GM18517 (cell line): ENCODE results near the gene URB2.

Experiments
- ATAC-seq: cut with Tn5 transposase; IDR thresholded peaks from one replicate; pipeline ENCODE4 v1.9.1; 2021; ENCODE audit warnings: mild to moderate bottlenecking, moderate library complexity; ENCODE audit not compliant: unreplicated experiment

The URB2 gene

DNA sequence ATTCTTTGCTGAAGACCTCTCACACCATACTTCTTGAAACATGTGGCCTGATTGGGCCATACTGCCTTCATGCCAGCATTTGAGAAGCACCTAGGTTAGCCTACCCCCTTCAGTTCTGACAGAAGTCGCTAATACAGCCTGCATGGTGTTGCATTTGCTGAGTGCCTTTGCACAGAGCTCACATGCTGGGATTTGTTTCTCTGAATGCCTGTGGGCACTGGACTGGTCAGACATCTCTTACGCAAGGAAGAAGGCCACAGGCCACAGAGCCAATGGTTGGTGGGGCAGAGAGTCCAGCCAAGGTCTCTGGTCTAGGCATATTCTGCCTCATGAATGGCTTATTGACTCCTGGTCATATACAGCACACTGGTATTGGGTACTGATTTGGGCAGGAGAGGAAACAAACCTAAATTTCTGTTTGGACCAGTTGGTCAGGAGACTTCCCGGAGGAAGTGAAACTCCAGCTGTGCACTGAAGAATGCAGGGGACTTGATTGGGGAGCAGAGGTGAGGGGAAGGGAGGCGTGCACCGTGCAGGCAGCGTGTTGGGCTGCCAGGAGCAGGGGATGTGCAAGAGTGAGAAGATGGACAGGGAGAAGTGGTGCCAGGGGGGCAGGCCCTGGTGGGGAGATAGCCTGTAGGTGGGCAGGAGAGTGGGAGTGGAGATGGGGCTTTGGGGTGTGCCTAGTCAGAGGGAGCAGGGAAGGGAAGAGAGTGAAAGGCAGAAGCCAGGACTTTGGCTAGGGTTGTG lies 18.1 kb downstream of the URB2 start:
- no peak for ATAC-seq

DNA sequence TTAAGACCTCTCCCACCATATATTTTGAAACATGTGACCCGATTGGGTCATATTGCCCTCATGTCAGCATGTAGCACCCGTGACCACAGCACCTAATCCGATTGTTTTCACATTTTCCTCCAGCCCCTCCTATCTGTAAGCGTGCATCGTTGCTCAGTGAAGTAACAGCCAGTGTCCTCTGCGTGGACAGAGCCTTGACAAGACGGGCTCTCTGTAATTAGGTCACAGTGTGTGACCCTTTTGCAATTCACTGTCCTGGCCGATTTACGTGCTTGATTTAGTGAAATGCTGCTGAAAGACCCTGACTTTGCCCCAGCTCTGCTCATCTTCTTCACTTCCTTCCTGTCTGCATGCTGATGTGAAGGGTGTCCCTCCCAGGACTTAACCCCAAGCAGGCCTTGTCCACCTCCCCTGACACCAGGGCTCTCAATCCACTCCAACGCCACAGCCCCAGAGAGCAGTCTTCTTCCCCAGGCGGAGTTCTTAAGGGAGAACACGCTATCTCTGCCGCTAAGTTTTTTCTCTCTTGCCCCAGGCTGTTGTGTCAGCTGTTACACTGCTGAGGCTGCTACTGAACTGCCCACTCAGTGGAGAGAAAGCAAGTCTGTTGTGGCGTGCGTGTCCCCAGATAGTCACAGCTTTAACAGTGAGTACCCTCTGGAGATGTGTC lies 19.4 kb downstream of the URB2 start:
- ATAC-seq: no peak

DNA sequence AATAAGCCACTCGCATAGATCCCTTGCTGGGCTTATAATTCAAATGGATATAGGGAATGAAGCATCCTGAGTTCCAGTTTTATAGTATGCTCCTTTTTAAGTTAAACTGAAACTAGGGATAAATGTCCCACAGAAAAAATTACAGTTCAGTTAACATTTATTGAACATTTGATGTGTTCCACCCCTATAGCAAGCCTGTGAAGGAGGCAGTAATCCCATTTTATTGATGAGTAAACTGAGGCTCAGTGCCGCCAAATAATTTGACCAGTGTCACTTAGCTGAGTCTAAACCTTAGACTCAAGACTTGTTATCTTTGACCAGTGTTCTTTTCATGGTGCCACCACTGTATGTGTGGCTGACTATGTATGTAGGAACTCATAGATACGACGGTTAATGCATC lies 22.4 kb downstream of the URB2 start:
- no peak for ATAC-seq

DNA sequence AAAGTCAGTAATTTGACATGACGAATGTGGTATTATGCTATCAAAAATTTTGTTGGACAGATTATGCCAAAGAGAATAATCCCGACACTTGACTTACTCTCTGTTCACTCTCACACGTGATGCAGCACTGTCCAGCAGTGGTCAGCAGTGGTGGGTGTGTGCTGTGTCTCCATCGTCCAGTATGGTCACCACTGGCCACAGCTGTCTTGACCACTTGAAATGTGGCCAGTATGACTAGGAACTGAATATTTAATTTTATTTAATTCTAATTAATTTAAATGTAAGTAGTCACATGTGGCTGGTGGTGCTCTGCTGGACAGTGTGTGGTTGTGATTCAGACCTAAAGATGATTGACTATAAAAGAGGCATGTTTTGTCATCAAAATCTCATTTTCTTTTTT lies 24.0 kb downstream of the URB2 start:
- no peak for ATAC-seq

DNA sequence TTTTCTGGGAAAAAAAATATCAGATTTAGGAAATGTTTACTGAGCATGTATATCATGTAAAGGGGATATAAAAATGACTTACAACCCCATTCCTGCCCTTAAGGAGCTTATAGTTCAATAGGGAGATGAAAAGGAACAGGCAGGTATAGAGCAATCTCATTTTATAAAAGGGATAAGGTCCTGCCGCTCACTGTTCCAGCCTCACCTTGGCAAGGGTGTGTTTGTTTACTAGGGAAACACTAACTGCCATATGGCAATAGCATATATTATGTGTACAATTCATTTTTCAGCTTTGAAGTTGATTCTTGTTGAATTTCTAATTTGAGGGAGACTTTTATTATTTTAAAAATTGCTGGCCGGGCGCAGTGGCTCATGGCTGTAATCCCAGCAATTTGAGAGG lies 25.5 kb downstream of the URB2 start:
- no peak for ATAC-seq

DNA sequence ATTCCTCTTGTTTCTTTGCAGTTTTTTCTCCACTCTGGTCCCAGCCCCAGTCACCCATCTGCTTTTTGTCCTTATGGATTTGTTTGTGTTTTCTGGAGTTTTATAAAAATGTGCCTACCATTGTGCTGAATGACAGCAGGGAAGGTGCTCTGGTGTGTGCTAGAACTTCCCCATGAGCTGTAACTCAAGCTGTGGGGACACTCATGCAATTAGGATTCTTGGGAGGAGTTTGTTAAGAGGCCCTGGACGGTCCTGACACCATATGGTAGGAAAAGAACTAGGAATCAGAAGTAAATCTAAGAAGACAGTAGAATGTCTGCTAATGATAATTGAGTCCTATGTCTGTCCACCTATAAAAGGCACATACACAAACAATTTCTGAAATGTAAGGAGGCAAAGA lies 27.4 kb downstream of the URB2 start:
- ATAC-seq: no peak

DNA sequence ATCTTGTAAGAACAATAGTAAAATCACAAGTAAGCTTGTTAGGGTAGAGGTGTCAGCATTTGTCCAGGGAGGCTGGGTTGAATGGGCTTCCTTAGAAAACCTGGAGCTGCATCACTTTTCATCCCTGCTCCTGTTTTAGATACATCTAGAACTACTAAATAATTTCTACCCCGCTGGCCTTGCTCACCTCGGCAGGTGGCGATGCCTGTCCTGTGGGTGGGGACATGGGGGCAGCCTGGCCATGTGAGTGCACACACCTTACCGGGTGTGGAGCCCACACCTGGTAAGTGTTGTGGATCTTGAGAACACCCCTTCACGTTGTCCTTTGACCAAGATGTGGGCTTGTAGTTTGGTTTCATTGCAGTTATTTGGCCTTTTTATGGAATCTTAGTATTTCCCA lies 29.7 kb downstream of the URB2 start:
- no peak for ATAC-seq

DNA sequence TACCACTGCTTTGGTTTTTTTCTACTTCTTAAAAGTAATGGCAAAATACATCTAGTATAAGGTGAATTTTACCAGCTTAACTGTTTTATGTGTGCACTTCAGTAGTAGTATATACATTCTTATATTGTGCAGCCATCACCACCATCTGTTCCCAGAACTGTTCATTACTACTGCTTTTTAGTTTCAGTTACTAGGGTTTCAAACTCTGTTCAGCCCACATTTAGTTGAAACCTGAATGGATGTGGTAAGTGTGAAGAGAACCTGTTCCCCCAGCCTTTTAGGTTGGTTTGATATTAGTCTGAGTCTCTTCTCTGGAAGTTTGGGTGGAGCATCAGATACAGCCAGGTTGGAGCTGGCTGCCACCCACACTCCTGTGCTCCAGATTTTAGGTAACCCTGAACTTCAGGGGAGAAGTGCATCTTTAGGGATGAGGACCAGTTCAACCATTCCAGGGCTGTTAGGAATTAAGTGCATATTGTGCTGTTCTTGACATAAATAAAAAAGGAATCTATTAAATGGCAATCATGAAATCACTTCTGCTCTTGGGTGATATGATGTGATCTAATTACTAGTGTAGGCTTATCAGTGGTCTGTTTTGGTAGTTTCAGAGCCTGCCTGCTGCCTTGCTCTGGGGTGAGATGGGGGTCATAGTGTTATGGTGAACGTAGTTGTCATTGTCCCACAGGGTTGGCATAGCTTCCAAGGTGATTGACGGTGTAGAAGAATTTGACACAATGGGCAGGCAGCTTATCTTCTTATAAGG lies 32.1 kb downstream of the URB2 start:
- no peak for ATAC-seq

DNA sequence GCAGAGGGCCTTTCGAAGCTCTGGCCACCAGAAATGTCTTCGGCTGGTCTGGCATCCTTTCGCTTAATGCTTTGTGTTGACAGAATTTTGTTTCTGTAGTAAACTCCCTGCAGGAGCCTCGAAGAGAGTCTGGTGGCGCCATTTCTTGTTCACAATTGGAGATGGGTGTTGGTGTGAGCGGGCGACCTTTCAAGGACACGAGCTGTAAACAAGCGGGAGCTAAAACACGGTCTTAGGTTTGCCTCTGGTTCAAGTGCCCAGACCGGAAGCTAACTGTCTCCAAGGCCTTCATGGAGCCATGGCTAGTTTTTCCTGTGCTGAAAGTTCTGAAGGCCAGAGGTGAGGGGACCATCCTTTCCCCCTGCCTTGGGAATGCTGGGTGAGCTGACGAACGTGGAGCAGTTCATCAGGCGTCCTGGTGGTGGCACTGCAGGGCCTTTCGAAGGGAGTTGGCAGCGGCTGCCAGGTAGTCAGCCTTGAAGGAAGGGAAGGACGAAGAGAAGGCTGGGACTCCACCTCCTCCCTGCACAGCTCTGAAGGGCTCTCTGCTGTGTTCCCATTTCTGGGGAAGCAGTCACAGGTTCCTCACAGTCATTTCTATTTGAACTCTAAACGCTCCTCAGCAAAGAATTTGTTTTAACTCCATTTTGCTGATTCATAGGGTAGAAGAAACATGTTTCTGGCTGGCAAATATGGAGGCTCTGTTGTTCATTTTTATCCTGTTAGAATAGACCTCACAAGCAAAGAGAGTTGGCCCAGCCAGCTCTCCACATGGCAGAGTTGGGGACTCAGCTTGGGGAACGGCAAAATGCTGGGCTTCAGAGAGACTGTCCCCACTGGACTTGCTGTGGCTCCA lies 35.2 kb downstream of the URB2 start:
- no peak for ATAC-seq

DNA sequence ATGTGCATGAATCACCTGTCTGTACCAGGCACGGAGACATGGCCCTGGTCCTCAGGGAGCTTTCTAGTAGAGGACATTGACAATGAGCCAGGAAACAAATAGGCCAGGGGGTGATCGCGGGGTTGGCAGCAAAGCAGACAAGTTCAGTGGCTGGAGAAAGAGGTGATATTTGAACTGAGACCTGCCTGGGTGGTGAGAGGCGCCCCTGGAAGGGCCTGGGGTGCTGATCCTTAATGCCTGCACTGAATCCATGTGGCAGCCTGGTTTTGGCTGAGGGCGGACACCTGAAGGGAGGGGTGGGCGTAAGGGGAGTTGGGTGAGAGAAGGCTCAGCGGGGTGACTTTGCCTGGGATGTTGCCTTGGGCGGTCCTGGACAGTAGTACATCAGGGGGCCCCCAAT lies 35.9 kb downstream of the URB2 start:
- no peak for ATAC-seq

DNA sequence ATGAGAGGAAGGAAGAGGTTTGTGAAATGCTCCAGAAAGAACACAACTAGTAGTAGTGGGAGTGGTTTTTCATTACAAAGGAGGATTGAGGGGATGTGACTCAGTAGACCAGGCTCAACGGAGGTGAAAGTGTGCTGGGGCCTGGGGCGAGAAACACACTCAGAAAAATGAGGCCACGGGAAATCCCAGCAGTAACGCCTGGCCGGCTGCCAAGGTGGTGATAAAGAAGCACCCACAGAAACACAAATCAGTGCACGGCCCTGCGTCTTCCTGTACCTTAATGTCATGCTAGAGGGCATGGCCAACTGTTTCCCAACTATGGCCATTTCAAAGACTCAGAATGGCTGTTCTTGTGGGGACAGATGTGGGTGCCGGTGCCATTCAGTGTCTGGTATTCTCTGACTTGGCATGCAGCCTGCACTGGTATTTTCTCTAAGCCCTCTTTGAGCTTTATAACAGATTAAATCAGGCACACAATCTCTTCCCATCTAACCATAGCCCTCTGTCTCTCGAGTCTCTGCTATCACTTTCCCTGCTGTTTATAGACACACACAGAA lies 38.2 kb downstream of the URB2 start:
- ATAC-seq: no peak

DNA sequence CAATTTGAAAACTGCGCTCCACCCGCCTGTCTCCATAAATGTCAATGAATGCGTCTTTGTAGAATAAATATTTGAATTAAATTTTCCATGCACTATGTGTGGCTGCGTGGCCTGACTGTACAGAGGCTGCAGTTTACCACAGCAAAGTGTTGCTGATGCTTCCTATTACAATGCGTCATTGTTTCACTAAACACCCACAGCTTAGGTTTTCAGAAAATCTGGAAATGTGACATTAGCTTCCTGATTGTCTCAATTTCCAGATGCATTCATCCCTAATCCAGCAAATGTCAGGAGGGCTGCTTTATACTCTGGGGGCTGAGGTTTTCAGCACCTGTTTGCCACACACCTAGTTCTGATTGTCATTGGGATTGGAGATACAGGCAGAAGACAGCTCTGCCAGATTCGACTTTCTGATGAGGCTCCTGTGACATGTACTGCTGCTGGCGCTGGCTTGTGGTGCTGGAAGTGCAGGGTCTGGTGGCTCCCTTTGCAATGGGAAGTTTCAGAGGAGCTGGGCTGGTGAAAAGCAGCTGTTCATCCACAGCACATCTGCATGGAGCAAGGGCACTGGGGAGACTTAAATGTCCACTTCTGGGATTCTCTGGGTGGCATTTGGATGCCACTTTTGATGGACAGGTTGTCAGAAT lies 40.0 kb downstream of the URB2 start:
- ATAC-seq: no peak

DNA sequence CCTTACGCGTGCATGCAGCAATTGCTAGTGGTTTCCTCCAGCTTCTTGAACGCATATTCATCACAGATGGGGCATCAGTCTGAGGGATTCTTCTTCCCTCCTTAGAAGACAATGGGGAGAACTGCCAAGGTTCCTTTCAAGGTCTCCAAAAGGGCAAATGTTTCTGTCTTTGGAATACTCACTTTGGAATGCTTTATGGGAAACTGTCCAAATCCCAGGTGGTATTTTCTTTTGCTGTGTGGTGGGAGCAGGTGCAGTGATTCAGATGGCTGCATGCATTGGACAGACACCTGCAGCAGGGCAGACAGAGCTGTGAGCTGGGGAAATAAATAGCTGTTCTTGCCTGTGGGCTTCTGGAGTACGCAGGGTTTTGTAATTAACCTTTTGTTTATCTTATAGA lies 40.5 kb downstream of the URB2 start:
- ATAC-seq: no peak

DNA sequence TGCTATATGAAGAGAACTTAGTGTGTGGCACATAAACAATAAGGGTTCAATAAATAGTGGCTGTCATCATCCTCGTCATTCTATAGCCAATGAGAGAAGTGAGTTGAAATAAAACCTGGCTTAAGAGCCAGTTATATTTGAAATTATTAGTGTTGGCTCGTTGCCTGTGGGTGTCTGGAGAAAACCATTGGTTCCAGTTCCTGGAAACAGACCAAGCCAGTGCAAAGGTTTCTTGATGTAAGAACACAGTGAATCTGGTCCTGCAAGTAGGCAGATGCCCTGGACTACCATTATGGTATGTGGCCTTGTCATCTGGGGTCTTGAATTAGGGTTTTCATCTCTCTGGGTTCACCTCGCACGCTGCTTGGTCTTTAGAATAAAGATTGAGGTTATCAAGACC lies 43.3 kb downstream of the URB2 start:
- ATAC-seq: no peak

DNA sequence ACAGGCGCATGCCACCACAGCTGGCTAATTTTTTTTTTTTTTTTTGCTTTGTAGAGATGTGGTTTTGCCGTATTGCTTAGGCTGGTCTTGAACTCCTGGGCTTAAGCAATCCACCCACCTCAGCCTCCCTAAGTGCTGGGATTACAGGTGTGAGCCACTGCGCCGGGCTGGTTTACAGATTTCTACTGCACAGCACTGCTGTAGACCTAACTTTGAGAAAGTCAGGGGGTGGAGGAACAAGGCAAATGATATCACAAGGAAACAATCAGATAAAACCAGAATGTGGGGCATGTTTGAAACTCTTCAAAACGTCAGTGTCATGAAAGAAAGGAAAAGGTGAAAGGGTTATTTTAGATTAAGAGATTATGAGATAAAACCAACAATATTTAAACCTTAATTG lies 45.3 kb downstream of the URB2 start:
- no peak for ATAC-seq

DNA sequence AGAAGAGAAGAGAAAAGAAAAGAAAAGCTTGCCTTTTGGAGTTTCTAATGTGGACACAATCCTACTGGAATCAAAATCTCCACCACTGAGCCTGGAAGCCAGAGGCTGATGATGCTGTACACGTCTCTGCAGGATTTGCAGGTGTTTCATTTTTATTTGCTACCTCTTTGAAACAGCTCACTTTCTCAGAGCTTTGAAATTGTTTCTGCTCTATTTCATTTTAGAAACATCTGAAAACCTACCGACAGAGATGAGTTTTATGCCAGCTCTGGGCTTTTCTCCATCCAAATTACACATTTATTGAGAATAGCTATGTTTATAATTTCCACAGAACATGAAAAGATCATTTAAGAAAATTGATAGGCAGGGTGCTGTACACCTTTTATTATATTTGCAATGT lies 46.2 kb downstream of the URB2 start:
- no peak for ATAC-seq

DNA sequence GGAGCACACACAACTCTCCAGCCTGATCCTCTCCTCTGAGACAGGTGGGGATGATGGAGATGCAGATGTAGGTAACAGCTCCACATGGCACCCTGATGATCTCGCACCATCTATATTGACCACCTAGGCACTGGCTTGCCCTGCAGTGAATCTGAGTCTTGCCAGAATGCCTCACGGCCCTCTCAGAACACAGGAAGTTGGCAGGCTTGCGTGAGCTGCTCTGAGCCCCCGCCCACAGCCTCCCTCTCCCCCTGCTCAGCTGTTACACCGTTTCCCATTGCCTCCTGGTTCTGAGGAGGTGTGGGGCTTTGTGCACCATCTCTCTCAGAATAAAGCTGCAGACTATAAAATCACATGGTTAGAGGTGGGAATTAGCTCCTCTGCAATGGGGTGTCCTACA lies 48.0 kb downstream of the URB2 start:
- no peak for ATAC-seq

DNA sequence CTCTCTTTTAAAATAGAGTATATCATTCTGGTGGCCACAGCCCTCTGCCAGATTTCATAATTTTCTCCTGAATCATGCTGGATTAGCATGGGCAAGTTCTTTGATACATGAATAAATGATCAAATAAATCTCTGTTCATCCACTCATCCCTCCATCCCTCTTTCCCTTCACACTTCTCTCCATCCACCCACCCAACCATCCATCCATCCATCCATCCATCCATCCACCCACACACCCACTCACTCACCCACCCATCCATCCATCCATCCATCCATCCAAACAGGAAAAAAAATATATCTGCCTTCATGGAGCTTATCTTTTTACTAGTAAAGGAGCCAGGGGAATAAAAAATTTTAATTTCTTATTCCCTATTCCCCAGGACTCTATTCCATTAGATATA lies 49.3 kb downstream of the URB2 start:
- no peak for ATAC-seq

DNA sequence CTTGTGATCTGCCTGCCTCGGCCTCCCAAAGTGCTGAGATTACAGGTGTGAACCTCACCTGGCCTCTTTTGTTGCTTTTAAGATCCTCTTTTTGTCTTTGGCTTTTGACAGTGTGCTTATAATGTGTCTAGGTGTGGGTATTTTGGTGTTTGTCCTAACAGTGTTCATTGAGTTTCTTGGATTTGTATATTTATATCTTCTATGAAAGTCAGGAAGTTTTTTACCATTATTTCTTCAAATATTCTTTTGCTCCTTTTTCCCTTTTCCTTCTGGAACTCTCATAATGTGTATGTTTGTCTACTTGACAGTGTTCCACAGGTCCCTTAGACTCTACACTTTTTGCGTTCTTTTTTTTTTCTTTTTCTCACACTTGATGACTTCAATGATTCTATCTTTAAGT lies 59.1 kb downstream of the URB2 start:
- no peak for ATAC-seq

DNA sequence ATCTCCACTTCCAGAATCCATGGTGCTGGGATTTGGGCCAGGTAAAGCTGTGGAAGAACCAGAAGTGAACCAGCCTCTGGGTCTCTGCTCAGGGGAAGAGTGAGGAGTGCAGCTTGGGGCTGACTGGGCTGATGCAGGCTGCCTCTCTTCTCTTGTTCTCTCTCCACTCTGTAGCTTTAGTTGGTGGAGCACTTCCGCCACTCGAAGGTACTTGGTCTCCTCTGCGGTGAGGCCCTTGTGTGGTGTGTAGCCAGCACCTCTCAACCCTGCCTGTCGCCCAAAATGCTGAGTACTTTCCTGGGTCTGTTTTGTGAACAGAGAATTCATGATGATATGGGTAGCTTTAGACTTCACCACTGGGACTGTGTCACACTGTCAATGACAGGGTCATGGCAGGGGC lies 63.2 kb downstream of the URB2 start:
- no peak for ATAC-seq
